Measurements from ENCODE around the gene SLC13A1.
A peak's percentile ranks its signal among the peaks of the same experiment; 100 is the strongest.

SLC13A1 gene

DNA sequence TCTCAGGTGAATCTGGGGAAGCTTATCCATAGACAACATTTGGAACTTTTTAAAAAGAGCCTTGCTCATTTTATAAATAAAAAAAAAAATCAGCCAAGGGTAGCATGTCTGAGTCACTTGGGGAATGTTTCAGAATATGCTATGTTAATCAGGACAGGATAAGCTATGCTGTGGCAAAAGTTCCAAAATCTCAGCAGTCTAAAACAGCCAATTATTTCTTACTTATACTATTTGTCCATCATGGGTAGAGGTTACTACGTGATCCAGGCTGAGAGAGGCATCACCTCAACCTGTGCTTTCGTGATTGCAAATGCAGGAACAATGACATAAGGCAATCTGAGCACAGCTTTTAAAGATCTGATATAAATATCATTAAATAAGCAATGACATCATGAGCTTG is 6.5 kb downstream of the SLC13A1 start:
- no peak for DNase-seq (ENCODE audit: low spot score)

DNA sequence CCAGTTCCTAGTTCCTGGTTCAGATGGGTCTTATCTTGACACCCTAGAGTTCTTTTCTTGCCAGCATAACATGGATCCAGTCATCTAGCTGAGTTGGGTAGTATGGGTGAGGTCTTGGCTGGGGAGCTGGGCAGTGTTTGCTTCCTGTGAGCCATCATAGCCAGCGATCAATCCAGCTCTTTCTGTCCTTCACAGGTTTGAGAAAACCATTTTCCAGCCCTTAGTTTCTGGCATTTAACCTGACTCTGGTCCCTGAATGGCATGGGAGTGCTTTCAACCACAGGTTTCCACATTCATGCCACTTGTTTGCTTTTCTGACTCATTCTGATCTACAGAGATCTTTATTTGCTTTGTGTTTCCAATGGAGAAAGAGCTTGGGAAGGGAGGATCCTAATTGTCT is 8.6 kb downstream of the SLC13A1 start:
- no peak for DNase-seq (ENCODE audit: low spot score)

DNA sequence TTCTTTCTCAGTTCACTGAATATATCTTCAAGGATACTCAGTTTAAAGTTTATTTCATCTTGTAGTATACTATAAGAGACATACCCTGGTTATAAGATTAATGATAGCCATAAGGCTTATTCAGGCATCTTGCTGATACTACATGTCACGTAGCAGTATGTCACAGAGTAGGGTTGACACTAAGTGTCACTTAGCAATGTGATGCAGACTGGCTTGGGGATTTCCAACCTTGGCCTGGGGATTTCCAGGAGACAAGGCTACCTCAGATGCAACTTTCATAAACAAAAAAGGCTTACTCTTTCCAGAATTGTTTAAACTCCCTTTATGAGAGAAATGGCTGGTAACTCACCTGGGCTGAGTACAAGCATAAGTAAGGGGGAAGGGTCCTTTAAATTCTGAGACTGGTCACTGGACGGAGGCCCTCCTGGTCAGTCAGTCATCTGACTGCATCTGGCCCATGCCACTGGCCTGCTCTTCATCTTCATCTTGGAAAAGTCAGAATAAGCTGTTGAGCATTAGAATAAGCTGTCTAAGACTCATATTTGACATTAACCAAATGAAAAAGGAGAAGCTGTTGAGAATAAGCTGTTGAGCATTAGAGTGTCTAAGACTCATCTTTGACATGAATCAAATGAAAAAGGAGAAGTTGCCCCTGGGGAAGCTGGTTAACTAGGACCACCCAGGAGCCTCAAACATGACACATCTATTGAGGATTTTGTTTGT is 9.5 kb downstream of the SLC13A1 start:
- DNase-seq (ENCODE audit: low spot score): no peak

DNA sequence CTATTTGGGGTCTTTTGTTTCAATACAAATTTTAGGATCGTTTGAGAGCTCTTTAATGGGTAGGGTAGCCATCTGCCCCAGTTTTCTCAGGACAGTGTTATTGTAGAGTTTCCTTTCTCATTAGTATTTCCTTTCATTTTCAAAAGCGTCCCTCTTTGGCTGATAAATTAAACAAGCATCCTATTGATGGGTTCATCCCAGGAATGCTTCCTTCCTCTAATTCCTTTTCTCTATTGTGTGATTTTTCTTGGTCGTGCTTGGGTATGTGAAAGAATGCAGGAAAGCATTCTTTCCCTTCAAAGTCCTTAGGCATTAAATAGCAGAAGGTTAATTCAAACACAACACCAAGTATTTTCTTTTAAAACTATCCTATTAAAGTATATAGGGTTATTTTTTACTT is 14.0 kb downstream of the SLC13A1 start:
- DNase-seq (ENCODE audit: low spot score): no peak

DNA sequence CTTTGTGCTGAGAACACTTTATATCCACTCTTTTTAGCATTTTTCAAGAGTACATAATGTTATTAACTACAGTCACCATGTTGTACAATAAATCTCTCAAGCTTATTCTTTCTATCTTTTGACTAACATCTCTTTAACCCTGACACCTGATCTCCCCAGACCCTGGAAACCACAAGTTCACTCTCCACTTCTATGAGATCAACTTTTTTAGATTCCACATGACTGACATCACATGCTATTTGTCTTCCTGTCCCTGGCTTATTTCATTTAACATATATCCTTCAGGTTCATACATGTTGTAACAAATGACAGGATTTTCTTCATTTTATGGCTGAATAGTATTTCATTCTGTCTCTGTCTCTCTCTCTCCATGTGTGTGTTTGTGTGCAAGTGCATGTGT is 15.5 kb downstream of the SLC13A1 start:
- no peak for DNase-seq (ENCODE audit: low spot score)

DNA sequence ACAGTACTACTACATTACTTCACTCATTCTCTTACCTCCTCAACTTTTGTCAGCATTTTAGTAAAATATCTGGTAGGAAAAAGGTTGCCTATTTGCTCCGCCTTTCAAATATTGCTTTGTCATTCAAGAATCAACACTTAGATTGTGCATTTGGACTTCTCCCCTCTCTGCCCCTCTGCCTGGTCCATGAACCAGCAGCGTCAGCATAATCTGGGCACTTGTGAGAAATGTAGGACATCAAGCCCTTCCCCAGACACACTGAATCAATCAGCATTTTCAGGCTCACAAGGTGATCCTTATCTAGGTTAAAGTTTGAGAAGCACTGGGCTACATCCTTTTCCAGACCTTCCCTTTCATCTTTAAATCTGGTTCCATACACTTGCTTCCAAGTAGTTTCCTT is 16.3 kb downstream of the SLC13A1 start:
- no peak for DNase-seq (ENCODE audit: low spot score)

DNA sequence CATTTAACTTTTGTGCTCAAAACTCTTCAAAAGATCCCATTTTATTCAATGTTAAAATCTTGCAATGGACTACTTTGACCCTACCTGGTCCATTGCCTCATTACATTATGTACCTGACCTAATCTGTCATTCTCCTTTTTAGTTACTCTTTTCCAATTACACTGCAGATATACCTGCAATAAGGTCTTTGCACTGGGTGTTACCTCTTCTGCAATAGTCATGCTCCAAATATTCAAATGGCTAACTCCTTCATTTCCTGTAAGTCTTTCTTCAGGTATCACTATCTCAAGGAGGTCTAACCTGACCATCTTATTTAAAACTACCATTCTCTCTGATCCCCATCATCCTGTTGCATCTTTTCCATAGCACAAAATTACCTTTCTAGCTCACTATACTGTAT is 22.3 kb downstream of the SLC13A1 start:
- DNase-seq (ENCODE audit: low spot score): no peak

DNA sequence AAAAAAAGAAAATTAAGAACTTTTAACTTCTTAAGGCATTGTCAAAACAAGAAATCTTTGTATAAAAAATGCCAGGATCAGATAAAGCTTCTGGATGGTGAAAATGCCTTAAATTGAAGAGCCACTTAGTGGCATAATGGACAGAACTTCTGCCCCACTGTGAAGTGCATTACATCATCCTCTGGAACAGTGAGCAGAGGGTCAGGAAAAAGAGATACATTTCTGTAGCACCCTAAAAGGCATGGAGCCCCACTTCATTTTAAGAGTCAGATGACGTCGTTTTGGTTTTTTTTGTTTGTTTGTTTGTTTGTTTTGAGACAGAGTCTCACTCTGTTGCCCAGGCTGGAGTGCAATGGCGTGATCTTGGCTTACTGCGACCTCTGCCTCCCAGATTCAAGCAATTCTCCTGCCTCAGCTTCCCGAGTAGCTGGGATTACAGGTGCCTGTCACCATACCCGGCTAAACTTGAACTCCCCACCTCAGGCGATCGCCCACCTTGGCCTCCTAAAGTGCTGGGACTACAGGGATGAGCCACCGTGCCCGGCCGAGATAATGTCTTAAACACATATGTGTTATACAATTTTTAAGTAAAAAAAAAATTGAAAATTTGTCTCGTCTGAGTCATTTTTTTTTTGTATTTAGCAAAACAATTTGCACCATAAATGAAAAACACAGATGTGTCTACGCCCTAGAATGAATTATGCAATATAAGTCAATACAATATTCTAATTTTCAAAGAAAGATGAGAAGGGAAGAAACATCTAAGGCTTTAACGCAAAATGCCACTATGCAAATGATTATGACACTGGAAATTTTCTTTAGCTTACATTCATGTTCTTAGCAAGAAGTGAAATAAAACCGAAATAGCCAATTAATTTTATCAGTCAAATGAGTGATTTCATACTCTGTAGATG is 29.2 kb downstream of the SLC13A1 start:
- no peak for DNase-seq (ENCODE audit: low spot score)

DNA sequence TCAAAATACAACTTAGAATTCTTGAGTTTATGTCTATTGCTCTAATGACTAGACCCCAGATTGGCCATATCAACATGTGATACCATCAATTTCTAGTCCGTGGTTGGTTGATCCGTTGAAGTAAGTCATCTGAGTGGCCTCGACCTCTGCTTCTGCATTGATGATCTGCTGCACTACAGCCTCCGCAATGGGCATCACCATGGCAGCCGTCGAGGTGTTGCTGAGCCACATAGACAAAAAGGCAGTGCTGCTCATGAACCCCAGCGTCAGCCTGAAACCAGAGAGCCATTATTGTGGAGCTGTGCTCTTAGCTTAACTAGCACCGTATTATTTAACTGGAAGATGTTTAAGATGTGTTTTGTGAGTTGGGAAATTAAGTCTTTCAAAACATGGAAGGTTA is 30.7 kb downstream of the SLC13A1 start:
- no peak for DNase-seq (ENCODE audit: low spot score)

DNA sequence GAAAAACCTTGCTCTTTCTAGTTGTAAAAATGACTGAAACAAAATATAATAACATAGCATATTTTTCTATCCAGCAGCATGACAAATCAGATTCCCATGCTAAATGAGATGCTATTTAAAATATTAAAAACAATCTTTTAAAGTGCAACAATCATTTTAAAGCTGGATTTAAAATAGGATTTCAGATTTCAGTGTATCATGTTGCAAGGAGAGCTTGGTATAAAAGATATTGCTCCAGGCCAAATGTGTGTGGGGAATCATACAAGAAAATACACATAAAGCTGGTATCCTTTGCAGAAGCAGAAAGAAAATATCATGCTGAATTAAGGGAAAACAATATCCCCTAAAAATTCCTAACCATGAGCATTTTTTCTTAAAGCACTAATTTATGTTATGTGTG is 42.2 kb downstream of the SLC13A1 start:
- no peak for DNase-seq (ENCODE audit: low spot score)

DNA sequence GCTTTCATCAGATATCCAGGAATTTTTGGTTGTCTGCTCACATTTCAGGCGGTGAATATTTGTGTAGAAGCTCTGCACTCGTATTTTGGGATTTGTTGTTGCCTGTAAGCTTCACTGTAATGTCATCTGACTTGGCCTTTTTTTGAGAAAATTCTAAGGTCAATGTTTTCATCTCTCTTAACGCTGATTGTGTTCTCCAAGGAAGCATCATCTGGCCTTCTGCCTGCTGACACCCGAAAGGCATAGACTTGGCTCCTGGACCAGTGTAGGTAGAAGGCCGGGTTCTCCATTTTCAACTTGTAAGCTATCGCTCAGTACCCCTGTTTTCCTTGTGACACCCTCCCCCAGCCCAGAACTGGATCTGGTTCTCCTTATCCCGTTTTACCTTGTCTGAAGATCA is 44.2 kb downstream of the SLC13A1 start:
- DNase-seq (ENCODE audit: low spot score): peak; percentile 65

DNA sequence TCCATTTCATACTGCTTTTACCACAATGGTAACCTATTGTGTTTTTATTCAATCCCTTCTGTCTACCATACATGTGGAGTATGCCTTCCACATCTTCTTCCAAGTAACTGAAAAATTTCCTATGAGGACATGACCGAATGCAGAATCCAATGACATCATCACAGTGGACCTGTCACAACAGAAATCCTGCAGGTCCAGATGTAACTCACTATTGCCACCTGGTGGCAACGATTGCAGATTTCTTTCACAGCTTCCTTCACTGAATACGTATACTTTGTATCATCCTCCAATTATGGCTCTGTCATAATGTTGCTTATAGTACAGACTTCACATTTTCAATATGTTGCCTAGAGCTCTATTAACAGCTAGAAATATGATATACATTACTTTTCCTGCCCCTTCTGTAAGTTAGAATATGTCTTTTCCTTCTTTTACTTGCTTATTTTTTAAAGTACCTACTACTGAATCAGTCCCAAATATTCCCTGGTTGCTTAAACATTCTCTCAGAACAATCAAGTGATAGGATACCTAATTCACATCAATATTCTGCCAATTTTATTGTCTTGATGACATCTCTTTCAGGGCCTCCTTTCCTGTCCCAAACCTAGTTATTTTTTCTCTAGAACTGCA is 45.4 kb downstream of the SLC13A1 start:
- peak; percentile 91 for DNase-seq (ENCODE audit: low spot score)

DNA sequence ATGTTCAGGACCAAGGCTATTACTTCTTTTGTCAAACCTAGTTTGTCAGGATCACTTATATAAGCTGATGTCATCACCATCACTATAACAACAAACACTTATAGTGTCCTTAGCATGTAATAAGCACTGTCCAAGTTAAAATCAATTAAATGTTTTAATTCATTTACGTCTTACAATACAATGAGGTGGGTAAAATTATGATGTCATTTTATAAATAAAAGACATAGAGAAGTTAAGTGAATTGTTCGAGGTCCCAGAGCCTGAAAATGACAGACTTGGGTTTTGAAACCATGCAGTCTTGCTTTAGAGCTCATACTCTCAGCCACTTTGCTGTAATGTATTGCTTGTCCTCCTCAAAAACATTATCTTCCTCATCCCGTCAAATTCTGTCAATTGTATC is 48.3 kb downstream of the SLC13A1 start:
- no peak for DNase-seq (ENCODE audit: low spot score)

DNA sequence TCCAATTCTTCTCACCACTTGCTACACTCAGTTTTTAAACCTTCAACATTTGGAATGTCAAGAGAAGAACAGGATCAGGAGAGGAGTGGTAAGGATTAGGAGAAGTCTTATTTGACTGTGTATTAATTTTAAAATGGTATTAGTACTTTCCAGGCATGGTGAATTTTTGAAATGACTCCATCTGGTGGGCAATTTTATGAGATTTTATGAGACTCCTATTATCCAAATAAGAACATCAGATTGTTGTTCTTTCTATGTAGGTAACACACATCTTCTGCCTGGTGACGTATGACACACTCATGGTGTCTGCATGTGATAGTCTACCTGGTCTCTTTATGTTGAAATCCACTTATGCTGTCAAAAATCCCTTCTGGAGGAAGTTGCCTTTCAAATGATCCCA is 51.0 kb downstream of the SLC13A1 start:
- DNase-seq (ENCODE audit: low spot score): no peak

DNA sequence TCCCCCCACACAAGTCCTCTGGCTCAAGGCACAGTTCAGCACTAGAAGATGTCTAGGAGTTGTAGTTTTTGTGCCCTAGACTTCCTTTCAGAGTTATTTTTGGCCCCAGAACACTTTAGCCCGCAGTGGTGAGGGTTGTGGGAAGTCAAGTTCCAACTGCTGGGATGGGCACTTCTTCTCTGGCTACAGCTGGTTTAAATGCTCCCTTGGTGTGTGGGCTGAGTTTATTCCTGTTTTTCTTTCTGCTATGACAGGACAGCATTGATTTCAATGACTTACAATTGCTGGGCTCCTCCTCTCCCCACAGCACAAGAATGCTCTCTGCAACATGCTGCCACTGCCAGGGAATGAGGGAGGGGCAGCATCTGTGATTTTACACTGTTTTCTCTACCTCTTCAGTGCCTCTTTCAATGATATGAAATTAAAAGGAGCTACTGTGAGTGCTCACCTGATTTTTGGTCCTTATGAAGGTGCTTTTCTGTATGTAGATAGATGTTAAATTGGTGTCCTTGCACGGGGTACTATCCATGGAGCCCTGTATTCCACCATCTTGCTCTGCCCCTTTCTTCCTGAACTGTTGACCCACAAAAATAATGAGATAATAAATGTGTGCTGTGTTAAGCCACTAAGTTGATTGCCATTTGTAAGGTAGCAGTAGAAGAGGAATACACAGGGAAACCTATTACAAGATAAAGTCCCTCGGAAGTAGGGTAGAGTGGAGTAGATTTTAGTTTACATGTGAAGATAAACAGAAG is 56.3 kb downstream of the SLC13A1 start:
- no peak for DNase-seq (ENCODE audit: low spot score)

DNA sequence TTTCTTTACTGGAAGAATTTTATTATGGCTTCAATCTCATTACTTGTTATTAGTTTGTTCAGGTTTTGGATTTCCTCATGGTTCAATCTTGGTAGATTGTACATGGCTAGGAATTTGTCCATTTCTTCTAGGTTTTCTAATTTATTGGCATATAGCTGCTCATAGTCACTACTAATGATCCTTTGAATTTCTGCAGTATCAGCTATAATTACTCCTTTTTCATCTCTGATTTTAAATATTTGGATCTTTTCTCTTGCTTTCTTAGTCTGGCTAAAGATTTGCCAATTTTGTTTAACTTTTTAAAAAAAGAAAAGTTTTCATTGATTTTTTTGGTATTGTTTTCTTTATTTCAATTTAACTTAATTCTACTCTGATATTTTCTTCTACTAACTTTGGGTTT is 59.2 kb downstream of the SLC13A1 start:
- DNase-seq (ENCODE audit: low spot score): no peak

DNA sequence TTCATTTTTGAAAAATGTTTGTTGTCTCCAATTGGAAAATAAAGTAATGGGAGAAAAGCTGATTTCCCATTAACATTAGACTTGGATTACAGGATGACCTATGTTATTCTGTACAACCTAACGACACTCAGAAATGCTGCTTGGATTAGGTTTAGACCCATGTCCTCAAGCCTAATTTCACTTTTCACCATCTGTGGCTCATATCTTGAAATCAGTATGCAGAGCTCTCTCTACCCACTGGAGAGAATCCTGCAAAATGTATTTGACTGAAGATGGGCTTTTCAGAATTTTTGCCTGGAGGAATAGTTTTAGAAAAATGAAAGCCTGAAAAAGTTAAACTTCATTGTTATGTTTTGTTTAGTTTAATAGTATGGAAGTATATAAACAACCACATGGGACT is 63.8 kb downstream of the SLC13A1 start:
- no peak for DNase-seq (ENCODE audit: low spot score)

DNA sequence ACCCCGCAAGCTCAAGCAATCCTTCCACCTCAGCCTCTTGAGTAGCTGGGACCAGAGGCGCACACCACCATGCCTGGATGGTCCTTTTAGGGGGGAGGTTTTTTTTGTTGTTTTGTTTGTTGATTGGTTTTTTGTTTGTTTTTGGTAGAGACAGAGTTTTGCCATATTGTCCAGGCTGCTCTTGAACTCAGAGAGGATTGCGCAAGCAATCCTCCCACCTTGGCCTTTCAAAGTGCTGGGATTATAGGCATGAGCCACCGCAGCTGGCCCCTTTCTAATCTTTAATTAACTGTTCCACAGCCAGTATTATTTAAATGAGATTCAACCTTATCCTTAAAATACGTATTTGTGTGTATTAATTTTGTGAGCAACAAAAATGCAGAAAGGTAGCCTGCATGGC is 65.8 kb downstream of the SLC13A1 start:
- no peak for DNase-seq (ENCODE audit: low spot score)

DNA sequence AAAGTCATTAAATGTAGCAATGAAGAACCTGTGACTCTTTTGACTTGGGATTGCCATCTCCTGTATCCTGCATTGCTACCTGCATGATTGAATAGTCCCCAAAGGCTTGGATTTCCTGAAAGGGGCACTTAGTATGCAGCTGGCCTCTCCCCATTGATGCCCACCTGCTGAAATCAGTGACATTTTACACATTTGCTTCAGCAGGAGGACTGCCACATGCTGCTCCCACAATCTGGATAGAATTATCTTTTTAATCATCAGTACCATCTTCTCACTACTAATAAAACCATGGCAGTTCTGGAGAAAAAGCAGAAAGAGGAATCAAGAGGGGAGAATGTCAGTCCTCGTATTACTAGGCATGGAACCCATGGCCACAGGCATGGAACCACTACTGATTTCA is 67.8 kb downstream of the SLC13A1 start:
- DNase-seq (ENCODE audit: low spot score): peak; percentile 98

DNA sequence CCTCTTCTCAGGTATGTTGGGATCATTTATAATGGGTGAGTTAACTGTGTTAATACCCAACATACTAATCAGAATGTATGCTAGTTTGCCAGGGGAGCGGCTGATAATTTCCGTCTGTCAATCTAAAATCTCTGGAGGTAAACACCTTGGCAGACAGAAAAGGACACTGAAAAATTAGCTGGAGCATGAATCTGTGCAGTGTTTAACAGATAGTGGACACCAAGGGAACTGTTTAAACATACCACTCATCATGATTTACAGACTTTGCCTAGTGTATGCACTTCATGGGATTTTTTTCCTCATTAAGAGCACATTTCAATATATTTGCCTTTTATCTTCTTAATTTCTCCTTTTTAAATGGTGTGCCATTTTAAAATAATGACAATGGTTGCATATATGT is 68.2 kb downstream of the SLC13A1 start:
- peak; percentile 79 for DNase-seq (ENCODE audit: low spot score)

DNA sequence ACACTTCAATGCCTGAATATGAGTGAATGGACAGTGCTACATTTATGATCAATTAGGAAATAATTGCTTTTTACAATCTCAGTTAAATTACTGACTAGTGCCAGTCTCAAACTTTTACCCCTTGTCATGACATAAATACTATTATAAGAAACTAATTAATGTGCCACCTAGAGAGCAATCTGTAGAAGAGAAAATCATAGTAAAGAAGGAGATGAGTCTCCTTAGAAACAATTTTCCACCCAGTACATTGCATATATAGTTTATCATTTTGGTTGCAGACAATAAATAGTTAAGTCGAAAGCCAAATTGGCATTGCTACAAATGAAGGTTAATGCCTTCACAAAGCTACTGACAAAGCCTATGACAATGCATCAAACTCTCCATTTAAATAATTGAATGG is 68.6 kb downstream of the SLC13A1 start:
- no peak for DNase-seq (ENCODE audit: low spot score)

DNA sequence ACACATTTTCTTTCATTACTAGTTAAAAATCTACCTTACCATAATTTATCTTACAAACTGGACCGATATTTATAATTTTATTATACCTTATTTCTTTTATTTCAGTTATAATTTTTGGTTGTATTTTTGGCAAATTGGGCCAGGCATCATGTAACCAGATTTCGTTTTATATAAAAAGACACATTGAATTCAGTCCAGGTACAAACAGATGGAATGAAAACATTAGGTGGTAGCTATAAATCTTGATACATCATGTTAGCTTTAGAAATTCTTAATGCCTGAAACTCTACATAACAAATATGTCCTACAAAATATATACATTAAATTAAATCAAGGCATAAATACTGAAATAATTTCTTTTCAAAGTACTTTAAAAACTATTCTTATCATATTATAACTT is 73.1 kb downstream of the SLC13A1 start:
- DNase-seq (ENCODE audit: low spot score): peak; percentile 91

Measured in cerebellar cortex (tissue), 1 donor.